Activated CD8-positive, alpha-beta memory T cell treated with anti-CD3 and anti-CD28 coated beads, Interleukin-2, amount 50 U/mL, for 24 hours (primary cell): ENCODE measurements around the gene NR2C2AP.

Source experiments
- DNase-seq: peaks from one replicate; pipeline ENCODE4 v3.0.0-alpha.2; 2020; ENCODE audit errors: extremely low read depth

The NR2C2AP gene

DNA sequence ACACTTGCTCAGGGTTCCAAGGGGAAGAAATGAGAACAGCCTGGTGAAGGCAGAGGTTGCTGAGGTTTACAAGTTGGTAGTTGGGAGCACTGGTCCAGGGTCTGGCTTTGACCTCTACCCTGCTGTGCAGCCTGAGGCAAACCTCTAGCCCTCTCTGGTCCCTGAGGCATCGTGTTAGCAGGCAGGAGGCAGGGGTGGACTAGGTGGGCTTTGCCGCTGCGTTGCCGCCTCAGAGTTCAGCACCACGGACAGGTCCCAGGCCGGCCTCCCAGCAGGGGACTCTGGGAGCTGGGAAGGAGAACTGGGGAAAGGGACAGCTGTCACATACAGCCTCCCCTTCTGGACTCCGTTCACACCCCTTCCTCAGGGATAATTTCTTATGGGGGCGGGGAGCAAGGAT is 11.7 kb upstream of the NR2C2AP start:
- DNase-seq, result no peak

DNA sequence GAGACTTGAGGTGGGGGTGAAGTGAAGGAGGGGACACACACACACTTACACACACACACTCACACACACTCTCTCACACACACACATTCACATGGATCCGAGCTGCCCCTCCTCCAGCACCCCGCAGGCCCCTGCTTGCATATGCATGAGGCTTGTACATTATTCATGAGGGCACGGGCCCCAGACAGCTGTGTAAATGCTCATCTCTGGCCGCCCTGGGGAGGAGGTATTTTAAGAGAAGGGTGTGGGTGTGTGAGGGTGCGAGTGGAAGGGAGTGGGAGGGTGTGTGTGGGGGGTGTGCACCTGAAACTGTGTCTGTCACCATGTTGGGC is 10.9 kb upstream of the NR2C2AP start:
- no peak for DNase-seq

DNA sequence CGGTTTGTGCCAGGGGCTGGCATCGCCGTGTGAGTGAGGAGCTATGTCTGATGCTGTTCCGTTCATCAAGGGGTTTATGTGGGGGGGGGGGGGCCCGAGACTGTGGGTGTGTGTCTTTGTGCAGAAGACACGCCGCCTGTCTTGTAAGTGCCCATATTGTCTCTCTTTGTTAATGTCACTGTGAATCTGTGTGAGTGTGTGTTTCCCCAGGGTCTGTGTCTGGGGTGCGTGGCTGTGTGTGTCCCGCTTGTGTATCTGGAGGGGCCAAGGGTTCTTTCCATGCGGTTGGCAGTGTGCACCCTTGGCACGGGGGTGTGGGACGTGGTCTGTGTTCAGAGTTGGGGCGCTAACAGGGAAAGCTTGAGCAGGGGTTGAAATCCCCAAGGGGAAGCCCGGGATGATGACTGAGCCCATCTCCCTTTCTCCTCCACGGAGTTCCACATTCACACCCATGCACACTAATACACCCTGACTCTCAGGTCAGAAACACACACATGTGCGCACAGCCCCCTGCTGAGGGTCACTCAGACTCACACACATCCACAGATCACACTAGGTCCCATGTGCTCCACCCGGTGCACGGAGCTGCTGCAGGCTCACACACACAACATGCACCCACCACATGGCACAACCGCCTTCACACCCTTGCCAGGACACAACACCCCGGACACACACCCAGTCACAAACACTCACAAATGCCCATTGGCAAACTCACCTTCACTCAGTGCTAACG is 10.4 kb upstream of the NR2C2AP start:
- no peak for DNase-seq

DNA sequence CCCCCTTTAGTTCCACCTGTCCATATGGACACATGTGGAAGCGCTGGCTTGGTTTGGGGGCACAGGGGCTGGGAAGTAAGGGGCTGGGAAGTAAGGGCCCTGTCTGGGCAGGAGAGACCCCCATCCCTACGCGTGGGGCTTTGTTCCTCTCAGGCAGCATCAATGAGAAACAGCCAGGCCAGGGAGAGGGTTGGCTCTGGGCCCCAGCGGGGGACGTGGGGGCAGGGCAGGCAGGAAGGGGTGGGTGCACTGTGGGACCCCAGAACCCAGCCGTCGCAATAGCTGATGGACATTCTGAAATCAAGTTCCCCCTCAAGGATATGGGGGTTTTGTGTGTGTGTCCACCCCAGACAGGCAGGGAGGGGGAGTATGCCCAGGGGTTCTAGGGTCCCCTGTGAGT is 9.7 kb upstream of the NR2C2AP start:
- no peak for DNase-seq

DNA sequence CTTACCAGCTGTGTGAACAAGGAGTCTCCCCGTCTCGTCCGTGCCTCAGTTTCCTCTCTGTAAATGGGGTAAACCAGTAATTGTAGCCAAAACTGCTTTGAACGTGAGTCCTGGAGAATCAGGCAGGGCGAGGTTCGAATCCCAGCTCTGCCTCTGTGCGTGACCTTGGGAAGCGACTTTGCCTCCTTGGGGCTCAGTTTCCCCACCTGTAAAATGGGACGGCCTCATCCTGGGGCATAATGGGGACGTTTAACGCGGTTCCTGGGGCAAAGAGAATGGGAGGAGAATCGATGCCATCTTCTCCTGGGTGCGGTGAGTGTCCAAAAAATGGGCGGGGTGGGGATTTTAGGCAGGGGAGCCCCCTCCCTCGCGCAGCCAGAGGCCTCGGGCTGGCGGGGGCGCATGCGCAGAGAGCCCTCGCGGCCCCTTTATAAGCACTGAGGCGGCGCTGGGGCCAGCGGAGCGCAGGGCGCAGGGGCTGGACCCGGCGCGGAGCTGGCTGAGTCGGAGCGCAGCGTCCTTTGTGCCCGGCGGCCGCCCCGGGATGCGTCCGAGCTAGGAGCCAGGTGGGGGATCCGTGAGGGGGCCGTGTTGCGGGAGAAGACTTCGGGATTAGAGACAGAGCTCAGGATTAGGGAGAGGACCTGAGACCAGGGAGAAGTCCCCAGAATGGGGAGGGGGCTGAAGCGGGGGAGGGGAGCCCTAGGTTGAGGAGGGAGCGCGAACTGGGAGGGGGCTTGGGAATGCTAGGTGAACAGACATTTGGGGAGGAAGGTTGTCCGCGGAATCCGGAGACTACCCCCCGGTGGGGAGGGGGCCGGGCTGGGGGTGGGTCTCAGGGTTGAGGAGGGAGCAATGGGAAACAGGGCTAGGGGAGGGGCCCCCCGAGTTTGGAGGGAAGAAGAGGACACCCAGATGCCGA is 8.5 kb upstream of the NR2C2AP start, which contains the start of gene NCAN:
Gene NCAN, plus strand, starts transcription at position 460 of the 922 bp plus-strand sequence. CDS start 4,996 bp downstream, outside the sequence.
- DNase-seq, result no peak

DNA sequence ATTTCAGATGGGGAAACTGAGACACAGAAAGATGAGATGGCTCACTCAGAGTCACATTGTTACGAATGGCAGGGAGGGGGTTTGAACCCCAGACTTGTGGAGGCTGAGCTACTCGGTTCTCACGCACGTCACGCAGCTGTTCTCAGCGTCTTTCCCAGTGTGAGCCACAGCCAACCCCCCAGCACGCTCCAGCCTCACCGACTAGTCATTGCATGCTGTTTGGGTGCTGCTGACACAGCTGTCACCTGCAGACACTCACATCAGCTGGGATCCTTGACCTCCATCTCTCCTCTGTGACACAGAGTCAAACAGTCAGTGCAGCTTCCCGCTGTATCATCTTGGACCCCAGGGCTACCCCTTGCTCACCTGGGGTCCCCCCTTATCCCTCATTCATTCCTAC is 6.2 kb upstream of the NR2C2AP start:
- DNase-seq, result no peak

DNA sequence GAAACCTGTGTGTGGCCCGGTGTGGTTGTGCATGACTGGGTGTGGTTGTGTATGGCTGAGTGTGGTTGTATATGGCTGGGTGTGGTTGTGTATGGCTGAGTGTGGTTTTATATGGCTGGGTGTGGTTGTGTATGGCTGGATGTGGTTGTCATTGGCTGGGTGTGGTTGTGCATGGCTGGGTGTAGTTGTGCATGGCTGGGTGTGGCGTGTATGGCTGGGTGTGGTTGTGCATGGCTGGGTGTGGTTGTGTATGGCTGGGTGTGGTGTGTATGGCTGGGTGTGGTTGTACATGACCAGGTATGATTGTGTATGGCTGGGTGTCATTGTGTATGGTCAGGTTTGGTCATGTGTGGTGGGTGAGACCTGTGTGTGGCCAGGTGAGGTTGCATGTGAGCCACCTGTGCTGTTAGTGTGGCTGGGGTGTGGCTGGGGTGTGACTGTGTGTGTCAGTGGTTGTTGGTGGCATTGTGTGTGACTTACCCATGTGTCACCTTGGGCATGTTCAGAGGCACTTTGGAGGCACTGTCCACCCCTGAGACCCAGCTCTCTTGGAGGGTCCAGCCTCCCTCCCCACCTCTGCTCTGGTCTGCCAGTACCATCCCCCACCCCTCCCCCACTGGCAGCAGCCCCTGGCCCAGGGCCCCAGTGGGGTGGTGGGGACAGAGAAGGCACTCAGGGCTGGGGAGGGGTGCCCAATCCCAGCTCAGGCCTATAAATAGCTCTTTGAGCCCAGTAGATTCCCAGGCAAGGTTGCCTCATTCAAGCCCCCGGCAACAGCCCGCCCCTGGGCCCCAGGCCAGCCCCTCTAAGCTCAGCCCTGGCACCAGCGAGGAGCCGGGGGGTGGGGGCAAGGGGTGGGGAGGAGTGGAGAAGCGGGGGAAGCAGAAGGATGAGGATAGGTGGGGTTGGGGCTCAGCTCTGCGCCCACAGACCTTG is 4.7 kb upstream of the NR2C2AP start:
- DNase-seq, result no peak

DNA sequence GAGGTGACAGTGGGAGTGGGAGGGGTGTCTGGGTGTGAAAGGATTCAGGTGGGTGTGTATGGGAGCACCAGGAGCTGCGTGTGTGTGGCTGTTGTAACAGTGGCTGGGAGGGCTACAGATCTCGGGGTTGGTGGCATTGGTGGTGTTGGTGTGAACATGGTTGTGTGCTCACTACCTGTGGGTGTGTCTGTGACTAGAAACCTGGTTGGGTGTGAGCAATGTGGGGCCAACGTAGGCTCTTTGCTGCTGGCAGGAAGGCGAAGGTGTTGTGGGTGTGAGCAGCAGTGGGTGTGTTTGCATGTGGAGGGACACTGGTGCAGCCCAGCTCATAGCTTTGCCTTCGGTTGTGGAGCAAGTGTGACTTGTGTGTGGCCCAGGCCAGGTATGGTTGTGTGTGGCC is 3.7 kb upstream of the NR2C2AP start:
- DNase-seq, result no peak

DNA sequence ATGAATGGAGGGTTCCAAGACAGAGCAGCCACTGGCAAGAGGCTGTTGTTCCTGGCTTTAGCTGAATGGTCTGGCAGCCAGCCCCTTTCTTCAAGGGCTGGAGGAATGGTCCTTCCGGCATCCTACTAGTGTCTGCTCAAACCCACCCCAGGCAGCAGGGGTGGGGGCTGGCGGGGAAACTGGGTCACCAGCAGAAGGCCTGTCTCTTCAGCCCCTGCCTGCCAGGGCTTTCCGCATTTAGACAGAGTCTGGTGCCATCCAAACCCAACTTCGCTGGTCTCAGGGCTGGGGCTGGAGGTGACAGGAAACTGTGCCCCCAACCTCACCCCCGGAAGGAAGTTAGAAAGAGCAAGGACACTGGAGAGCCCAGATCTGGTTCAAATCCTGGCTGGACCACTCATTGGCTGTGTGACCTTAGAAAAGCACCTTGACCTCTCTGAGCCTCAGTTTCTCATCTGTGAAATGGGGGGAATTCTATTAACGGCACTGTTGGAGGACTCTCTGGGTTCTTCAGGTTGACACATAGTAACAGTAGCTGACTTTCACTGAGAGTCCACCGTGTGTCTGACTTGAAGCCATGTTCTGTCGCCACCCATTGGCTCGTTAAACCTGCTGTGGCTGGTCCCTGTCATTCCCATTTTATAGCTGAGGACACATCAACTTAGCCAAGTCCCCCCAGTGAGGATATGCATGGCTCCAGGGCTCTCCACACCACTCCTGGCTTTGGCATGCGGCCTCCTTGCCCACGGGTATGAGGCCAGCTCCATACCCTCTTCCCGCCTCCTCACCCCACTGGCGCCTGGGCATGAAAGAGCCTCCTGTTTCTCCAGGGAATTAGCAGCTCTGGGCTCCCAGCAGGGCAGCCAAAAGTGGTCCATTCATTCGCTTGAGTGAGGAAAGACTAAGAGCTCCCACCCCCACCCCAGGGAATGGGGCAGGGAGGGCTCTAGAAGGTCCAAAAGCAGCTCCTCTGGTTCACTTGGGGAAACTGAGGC is 2.5 kb upstream of the NR2C2AP start:
- DNase-seq, result no peak

DNA sequence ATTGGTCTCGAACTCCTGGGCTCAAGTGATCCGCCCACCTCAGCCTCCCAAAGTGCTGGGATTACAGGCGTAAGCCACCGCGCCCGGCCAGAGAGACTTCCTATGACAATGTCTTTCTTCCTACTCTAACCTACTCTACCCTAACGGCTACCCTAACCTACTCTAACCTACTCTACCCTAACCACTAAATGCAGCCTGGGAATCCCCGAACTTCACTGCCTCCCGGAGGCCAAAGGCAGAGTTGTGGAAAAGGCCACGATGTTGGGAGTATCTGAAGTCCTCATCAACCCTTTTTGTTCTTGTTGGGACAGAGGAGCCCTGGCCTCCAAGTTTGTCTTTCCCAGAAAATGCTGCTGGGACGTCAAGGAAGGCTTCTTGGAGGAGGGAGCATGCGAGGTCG is 967 bp upstream of the NR2C2AP start:
- no peak for DNase-seq

DNA sequence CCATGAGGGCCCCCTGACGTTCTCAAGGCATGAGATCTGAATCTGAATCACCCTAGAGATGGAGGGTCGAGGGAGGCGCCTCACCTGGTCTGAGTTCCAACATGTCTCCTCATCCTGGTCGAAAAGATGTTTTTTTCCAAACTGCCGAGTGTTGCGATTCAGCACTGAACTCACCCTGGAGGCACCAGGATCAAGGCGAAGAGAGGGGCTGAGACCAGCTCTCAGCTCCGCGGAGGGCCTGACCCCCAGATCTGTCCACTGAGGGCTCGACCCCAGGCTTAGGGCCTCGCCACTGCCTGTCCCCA is 555 bp downstream of the NR2C2AP start:
- DNase-seq, result no peak

DNA sequence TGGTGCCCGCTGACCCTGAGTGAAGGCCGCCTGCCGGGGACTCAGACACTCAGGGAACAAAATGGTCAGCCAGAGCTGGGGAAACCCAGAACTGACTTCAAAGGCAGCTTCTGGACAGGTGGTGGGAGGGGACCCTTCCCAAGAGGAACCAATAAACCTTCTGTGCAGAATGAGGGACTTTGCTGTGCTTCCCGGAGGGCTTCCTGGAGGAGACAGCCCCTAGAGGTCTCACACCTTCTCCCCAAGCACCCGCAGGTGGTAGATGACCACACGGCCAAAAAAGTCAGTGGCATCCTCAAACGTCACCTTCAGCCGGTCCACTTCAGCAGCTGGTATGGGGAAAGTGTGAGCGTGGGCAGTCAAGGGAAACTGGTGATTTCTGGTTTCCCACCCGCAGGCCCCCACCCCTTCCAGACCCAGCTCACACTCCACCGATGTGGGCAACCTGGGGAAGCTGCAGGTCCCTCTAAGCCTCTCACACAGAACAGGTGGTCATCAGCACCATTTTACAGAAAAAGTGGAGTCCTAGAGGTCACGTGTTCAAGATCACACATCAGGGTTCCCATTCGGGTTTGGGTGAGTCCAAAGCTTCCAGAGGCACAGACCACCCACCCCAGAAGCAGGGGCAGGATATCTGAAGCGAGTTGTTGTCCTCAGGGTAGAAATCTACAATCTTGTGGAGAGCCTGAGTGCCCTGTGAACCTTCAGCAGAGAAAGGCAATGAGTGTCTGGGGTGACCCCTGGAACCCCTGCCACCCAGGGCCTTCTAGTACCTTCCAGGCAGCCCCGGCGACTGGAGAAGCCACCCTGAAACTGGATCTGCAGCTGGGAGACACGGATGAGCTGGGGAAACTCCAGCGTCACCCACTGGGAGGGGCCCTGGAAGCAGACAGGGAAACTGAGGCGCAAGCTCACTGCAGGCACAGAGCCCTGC is 1.2 kb downstream of the NR2C2AP start:
- DNase-seq, result no peak

DNA sequence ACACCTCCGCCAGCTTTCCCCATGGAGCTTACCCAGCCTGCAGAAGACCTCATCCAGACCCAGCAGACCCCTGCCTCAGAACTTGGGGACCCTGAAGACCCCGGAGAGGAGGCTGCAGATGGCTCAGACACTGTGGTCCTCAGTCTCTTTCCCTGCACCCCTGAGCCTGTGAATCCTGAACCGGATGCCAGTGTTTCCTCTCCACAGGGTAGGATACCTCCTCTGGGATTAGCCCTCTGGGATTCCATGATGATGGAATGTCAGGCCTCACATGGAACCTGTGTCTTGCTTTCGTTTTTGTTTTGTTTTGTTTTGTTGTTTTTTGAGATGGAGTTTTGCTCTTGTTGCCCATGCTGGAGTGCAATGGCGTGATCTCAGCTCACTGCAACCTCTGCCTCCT is 9.3 kb downstream of the NR2C2AP start:
- DNase-seq, result no peak

DNA sequence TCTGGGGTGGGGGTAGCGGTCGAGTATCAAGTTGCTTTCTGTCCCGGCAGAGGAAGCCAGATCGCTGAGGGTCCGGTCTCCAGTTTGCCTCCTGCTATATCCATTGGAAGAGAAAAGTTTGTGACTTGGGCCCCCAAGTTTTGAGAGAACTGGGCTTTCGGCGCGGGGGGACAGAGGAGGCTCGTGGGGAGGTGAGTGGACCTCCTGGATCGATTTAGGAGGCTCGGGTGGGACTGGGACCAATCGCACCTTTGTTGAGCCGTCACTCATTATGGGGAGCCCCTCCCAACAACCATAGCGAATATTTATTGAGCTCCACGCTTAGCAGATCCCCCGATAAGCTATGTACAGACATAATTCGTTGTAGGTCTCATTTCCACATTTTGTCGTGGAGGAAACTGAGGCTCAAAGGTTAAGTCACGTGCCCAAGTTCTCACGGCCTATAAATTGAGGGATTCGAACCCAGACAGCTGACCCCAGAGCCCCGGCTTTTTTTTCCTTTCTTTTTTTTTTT is 10.2 kb downstream of the NR2C2AP start:
- no peak for DNase-seq

DNA sequence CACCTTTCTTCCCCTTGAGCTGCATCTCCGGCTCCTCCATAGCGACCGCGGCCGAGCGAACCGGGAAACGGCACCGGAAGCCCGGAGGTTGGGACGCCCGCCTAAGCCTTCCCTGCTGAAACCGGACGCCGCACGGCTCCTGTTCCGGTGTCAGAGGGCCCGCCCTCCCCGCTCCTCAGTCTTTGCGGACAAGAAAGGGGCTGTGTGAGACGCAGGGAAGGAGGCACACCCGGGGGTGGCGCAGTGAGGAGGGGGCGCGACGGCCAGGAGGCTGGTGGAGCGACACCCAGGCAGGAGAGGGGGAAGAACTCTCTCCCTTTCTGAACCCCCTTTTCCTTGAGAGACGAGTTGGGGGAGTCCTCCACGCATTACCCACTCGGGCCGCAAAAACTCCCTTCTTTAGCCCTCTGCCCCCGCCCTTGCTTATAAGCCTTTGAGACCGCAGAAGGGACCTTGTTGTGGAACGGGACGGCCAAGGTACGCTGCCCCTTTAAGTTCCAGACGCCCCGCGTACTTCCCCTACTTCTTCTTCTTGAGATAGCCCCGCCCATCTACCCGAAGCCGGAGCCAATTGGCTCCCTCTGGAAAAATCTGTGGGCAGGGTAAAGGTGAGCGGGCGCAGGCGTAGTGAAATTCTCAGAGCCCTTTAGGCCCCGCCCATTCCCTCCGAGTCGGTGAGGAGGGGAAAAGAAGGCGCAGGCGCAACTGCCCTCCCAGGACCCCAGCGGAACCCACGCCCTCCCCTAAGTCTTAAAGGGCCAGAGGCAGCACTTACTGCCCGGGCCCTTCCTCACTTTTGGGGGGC is 10.9 kb downstream of the NR2C2AP start, which contains the start of the genes BORCS8 and RFXANK:
Gene BORCS8, minus strand, starts transcription at position 75 of the 805 bp plus-strand sequence. Its CDS starts 35 bp downstream, at position 40.
Gene RFXANK, plus strand, starts transcription at position 181 of the 805 bp plus-strand sequence. CDS start 1,689 bp downstream, outside the sequence.
- DNase-seq, result peak; percentile 99

DNA sequence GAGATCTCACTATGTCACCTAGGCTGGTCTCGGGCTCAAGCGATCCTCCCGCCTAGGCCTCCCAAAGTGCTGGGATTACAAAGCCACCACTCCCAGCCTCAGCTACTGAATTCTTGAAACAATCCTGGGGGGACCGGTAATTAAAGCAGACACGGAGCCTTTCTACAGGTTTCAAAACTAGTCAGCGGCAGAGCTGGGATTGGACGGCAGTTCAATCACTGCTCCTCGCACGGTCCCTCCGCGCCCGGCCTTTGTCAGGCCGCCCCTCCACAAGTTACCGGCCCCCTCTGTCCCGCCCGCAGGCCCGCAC is 11.5 kb downstream of the NR2C2AP start:
- DNase-seq, result no peak

DNA sequence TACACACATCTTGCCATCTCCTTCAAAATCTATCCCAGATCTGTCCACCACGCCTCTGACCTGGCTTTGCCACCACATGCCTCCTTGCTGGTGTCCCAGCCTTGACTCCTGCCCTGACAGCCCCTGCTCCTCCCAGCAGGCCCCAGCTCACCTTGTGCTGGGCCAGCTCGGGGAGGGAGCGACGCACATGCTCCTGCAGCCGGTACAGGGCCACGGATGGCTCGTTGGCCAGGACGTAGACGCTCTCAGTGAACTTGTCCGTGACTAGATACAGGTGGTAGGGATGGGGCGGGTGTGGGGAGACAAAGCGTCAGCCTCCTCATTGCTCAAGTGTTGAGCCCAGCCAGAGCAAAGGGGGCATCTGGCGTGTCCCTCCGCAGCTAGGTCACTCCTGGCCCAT is 16.5 kb downstream of the NR2C2AP start:
- DNase-seq, result no peak

DNA sequence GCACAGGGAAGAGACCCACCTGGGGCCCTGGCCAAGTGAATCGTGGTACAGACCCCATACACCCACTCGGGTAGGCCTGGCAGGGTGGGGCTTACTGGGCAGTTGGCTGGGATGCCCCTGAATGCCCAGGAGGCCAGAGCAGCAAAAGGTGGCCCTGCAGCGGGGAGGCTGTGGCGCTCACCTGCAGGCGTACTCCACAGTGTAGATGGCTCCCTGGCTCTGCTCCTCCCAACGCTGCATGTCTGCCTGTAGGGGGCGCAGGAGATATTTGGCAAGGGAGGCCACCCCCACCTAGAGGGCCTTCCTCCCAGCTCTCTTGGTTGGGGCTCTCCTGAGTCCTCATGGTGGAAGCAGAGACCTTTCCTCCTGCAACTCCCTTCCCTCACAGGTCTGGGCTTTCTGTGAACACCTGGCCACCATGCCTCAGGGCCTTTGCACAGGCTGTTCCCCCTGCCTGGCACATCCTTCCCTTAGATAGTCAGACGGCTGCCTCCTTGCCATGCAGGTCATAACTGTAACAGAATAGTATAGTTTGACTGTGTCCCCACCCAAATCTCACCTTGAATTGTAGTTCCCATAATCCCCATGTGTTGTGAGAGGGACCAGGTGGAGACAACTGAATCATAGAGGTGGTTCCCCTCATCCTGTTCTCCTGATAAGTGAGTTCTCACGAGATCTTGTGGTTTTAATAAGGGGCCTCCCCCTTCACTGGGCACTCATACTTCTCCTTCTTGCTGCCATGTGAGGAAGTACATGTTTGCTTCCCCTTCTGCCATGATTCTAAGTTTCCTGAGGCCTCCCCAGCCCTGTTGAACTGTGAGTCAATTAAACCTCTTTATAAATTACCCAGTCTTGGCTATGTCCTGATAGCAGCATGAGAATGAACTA is 17.1 kb downstream of the NR2C2AP start:
- peak; percentile 29 for DNase-seq
